A549 (cell line): ENCODE data around the gene MIA3. TPM values are rescaled to one million over a fixed set of nuclear protein-coding genes. Genes with fewer than 3 reads are reported as not detected.
A peak's percentile ranks its signal among the peaks of the same experiment; 100 is the strongest.

Source experiments
- ATAC-seq, 2 experiments: fragments of 200-7000 bp in 1 of 2; fragments of >200 bp in 1 of 2; cut with Nextera tagmentation in 1 of 2; cut with Tn5 transposase in 1 of 2; 3 replicates each; pipeline versions ENCODE4 v1.8.0 to v1.9.1; 2018 to 2020; ENCODE audit warnings: mild to moderate bottlenecking in 1 of 2, moderate library complexity in 1 of 2
- CTCF ChIA-PET: fragments of 300-600 bp; sonication (Branson Sonifier 250); formaldehyde crosslinking; extraction: SDS; loops from one replicate; lab custom pipeline; 2021; ENCODE audit warnings: antibody characterized with exemption, inconsistent platforms; lab: Yijun Ruan, JAX
- POLR2A ChIA-PET: fragments of 350-600 bp; formaldehyde crosslinking; extraction: SDS; loops from one replicate; lab custom pipeline; 2021; ENCODE audit warnings: antibody characterized with exemption, inconsistent platforms; lab: Yijun Ruan, JAX
- DNase-seq, 2 experiments: peaks; one replicate each; pipeline versions ENCODE4 v3.0.0 to v3.0.0-alpha.2; 2011 to 2016; ENCODE audit warnings: low read depth in 1 of 2, low spot score in 1 of 2
- FAIRE-seq: peaks from 2 replicates; lab custom pipeline; 2011; peaks lifted over from hg19 to GRCh38; lab: Jason Lieb, UNC
- H3K27ac ChIP-seq, 2 experiments: fragments of >200 bp; sonication (Bioruptor Twin); formaldehyde crosslinking; 3 replicates each; pipeline ENCODE4 v1.5.1; 2016 to 2017
- H3K4me1 ChIP-seq: fragments of >200 bp; sonication (Bioruptor Twin); formaldehyde crosslinking; 3 replicates; pipeline ENCODE4 v1.6.1; 2016
- H3K4me2 ChIP-seq: fragments of >200 bp; sonication (Bioruptor Twin); formaldehyde crosslinking; 3 replicates; pipeline ENCODE4 v1.6.1; 2016
- H3K4me3 ChIP-seq: fragments of >200 bp; sonication (Bioruptor Twin); formaldehyde crosslinking; 3 replicates; pipeline ENCODE4 v1.5.1; 2016
- H3K9me3 ChIP-seq: fragments of >200 bp; sonication (Bioruptor Twin); formaldehyde crosslinking; 3 replicates; pipeline ENCODE4 v1.6.1; 2016
- CHD2 ChIP-seq: fragments of 150-350 bp; IDR thresholded peaks from 2 replicates; pipeline ENCODE4 v1.6.1; 2014; ENCODE audit warnings: low read length; ENCODE audit not compliant: partially characterized antibody
- CHD4 ChIP-seq: fragments of 200-600 bp; sonication (generic); IDR thresholded peaks from 2 replicates; pipeline ENCODE4 v1.6.1; 2016; ENCODE audit warnings: antibody characterized with exemption, mild to moderate bottlenecking, borderline replicate concordance
- CTCF ChIP-seq: fragments of >200 bp; sonication (Bioruptor Twin); formaldehyde crosslinking; IDR thresholded peaks from 3 replicates; pipeline ENCODE4 v1.5.1; 2016
- FOSL2 ChIP-seq, 2 experiments: fragments of 450-650 bp in 1 of 2; fragments of >200 bp in 1 of 2; sonication (Bioruptor Twin) in 1 of 2; formaldehyde crosslinking; IDR thresholded peaks; 2 replicates each; pipeline versions ENCODE4 v1.5.0 to v1.6.1; 2016 to 2020; ENCODE audit warnings: mild to moderate bottlenecking in 1 of 2, moderate library complexity in 1 of 2
- FOXS1 ChIP-seq: fragments of 250-450 bp; sonication (Bioruptor Pico); IDR thresholded peaks from 2 replicates; pipeline ENCODE4 v1.5.0; 2020; ENCODE audit warnings: mild to moderate bottlenecking, moderate library complexity
- HDAC2 ChIP-seq: fragments of 200-600 bp; sonication (generic); IDR thresholded peaks from 2 replicates; pipeline ENCODE4 v1.6.1; 2016
- HOXB13 ChIP-seq: fragments of 250-450 bp; sonication (Bioruptor Pico); IDR thresholded peaks from 2 replicates; pipeline ENCODE4 v1.5.0; 2020; ENCODE audit warnings: low read depth, mild to moderate bottlenecking, moderate library complexity
- KDM5A ChIP-seq: fragments of 200-600 bp; sonication (generic); IDR thresholded peaks from 2 replicates; pipeline ENCODE4 v1.6.1; 2016; ENCODE audit warnings: antibody characterized with exemption, mild to moderate bottlenecking
- MAZ ChIP-seq: fragments of 150-350 bp; IDR thresholded peaks from 2 replicates; pipeline ENCODE4 v1.6.1; 2014; ENCODE audit warnings: antibody characterized with exemption, low read depth, low read length, borderline replicate concordance
- NFE2L2 ChIP-seq: fragments of 150-350 bp; conservative IDR thresholded peaks from 2 replicates; pipeline ENCODE4 v1.6.1; 2014; ENCODE audit warnings: low read length
- SREBF2 ChIP-seq: fragments of 450-650 bp; IDR thresholded peaks from 2 replicates; pipeline ENCODE4 v1.6.1; 2014; ENCODE audit warnings: mild to moderate bottlenecking, moderate library complexity
- ZC3H11A ChIP-seq: fragments of 450-650 bp; IDR thresholded peaks from 2 replicates; pipeline ENCODE4 v1.6.1; 2014; ENCODE audit warnings: antibody characterized with exemption, mild to moderate bottlenecking
- ZFP36 ChIP-seq: fragments of 450-650 bp; IDR thresholded peaks from 2 replicates; pipeline ENCODE4 v1.6.1; 2014; ENCODE audit warnings: borderline replicate concordance; ENCODE audit not compliant: partially characterized antibody
- ZNF302 ChIP-seq: fragments of 250-450 bp; sonication (Bioruptor Pico); IDR thresholded peaks from 2 replicates; pipeline ENCODE4 v1.9.0; 2021; ENCODE audit warnings: inconsistent platforms, mild to moderate bottlenecking, moderate library complexity
- ZSCAN20 ChIP-seq: fragments of 250-450 bp; sonication (Bioruptor Pico); IDR thresholded peaks from 2 replicates; pipeline ENCODE4 v1.8.0; 2022; ENCODE audit warnings: mild to moderate bottlenecking, moderate library complexity
- WGBS: methylation state at CpG from one replicate; pipeline ENCODE4 v1.1.6; 2017; ENCODE audit errors: missing lambda C conversion rate; 5-methylcytosine and 5-hydroxymethylcytosine counted together
- polyA plus RNA-seq, 4 experiments: library from polyadenylated mRNA; depleted of rRNA in 3 of 4; stranded (reverse); fragments of >200 nt; fragmentation: RNase III in 1 of 4; extraction: RNeasy Plus Mini Kit Qiagen cat#74134 plus additional on column Dnase treatment in 1 of 4; gene quantifications; 2 replicates in 3 of 4; 3 replicates in 1 of 4; pipeline ENCODE4 v1.2.3, GENCODE V29; 2011 to 2017
- TF ChIP-seq, protein P1 (sequence below): IDR thresholded peaks from 2 replicates; pipeline ENCODE4 v1.6.1; 2012; ENCODE audit warnings: low read depth, borderline replicate concordance
- TF ChIP-seq, protein P2 (sequence below): fragments of 450-650 bp; IDR thresholded peaks from 2 replicates; pipeline ENCODE4 v1.6.1; 2014; ENCODE audit warnings: antibody characterized with exemption

MIA3 gene
- polyA plus RNA-seq, 2 of the 4 experiments (the other 2 are of a cell fraction): 17.2 to 39.2 TPM

GRCh38 chr1:222579316-222579715 lies 38.6 kb upstream of the MIA3 start:
- no peaks in the 10 kb centered on the region for H3K9me3 ChIP-seq
- no peak overlapping the region for H3K4me2 ChIP-seq
- DNase-seq: no peak
- peaks cover 6% of the 10 kb centered on the region; the same call in 2 of the 3 replicates for H3K4me1 ChIP-seq
- TF ChIP-seq SREBF2: no peak
- no peak for TF ChIP-seq HDAC2
- TF ChIP-seq FOSL2 (IDR thresholded peaks at IDR 0.05): no peak
- TF ChIP-seq FOSL2 (CRISPR knock-in tag; IDR thresholded peaks at IDR 0.05): no peak
- no peak for TF ChIP-seq ZC3H11A
- no peak for TF ChIP-seq NFE2L2
- TF ChIP-seq CTCF: no peak
- no peak for TF ChIP-seq ZSCAN20 (CRISPR knock-in tag)
- TF ChIP-seq, protein P1, sequence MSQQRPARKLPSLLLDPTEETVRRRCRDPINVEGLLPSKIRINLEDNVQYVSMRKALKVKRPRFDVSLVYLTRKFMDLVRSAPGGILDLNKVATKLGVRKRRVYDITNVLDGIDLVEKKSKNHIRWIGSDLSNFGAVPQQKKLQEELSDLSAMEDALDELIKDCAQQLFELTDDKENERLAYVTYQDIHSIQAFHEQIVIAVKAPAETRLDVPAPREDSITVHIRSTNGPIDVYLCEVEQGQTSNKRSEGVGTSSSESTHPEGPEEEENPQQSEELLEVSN: no peak
- TF ChIP-seq ZFP36: no peak
- no peak for TF ChIP-seq KDM5A
- no peak for TF ChIP-seq FOXS1 (CRISPR knock-in tag)
- TF ChIP-seq HOXB13 (CRISPR knock-in tag): no peak
- TF ChIP-seq, all 56 proteins: peak for 0
- 94% methylated on average over 3 of the region's 3 CpGs for WGBS
- POLR2A ChIA-PET: no interaction called here
- CTCF ChIA-PET: no interaction called here
- Histone ChIP-seq H3K27ac (no peak overlapping the region), H3K4me3 (no peak overlapping the region)
- FAIRE-seq: no peak
- no peak for ATAC-seq

DNA sequence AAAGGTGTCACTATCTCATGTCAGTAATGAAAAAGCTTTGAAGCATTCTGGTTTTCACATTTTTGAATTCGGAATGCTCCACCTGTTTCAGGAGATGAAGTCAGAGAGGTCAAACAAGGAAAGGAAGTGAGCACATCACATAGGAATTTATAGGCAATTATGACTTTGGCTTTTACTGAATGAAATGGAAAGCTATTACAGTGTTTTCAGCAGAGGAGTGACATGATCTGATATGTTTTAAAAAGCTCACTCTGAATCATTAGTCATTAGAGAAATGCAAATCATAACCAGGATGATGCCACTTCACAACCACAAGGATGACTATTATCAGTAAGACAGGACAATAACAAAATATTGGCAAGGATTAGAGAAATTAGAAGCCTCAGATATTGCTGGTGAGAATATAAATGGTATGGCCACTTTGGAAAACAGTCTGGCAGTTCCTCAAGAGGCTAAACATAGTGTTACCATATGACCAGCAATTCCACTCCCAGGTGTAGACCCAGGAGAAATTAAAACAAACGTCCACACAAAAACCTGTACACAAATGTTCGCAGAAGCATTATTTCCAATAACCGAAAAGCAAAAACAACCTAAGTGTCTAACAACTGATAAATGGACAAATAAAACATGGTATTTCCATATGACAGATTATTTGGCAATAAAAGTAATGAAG lies 35.7 kb upstream of the MIA3 start:
- no peak for DNase-seq

GRCh38 chr1:222583079-222583478 lies 34.8 kb upstream of the MIA3 start:
- Histone ChIP-seq H3K4me1 (peaks cover 6% of the 10 kb centered on the region; the same call in 2 of the 3 replicates), H3K4me2 (no peak overlapping the region), H3K4me3 (no peak overlapping the region), H3K27ac (no peak overlapping the region), H3K9me3 (no peaks in the 10 kb centered on the region)
- no peak for FAIRE-seq
- no peak for DNase-seq
- 87% methylated on average over 5 of the region's 5 CpGs for WGBS
- no peak for ATAC-seq
- TF ChIP-seq CHD4: no peak
- CTCF ChIA-PET: interaction anchor here (1.1 kb wide), 1 partner anchor 51 kb away, joined by 4 read pairs; no protein-coding TSS in a partner anchor
- POLR2A ChIA-PET: no interaction called here

More for the DNA sequence above, 35.7 kb upstream of the MIA3 start:
- no peak for ATAC-seq
- 73% methylated on average over 4 of the region's 4 CpGs for WGBS
- no peak overlapping the region for H3K27ac ChIP-seq
- H3K4me3 ChIP-seq: no peak overlapping the region
- ChIA-PET CTCF (interaction anchor here (1.1 kb wide), 2 partner anchors 10 to 52 kb away, joined by 3 to 4 read pairs; no protein-coding TSS in a partner anchor), POLR2A (no interaction called here)
- peak overlapping the region; percentile 5; the same call in 2 of the 3 replicates for H3K4me2 ChIP-seq
- no peaks in the 10 kb centered on the region for H3K9me3 ChIP-seq
- H3K4me1 ChIP-seq: peaks cover 6% of the 10 kb centered on the region; the same call in 2 of the 3 replicates
- FAIRE-seq: no peak
- TF ChIP-seq SREBF2 (no peak), CHD2 (no peak), MAZ (no peak), ZNF302 (no peak)
- TF ChIP-seq, protein P2, sequence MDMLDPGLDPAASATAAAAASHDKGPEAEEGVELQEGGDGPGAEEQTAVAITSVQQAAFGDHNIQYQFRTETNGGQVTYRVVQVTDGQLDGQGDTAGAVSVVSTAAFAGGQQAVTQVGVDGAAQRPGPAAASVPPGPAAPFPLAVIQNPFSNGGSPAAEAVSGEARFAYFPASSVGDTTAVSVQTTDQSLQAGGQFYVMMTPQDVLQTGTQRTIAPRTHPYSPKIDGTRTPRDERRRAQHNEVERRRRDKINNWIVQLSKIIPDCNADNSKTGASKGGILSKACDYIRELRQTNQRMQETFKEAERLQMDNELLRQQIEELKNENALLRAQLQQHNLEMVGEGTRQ: no peak
